K562 (cell line): ENCODE data around the gene GNB2. TPM values are rescaled to one million over a fixed set of nuclear protein-coding genes. Genes with fewer than 3 reads are reported as not detected.

ENCODE experiments used
- C11orf30 ChIP-seq: fragments of 450-650 bp; IDR thresholded peaks from 2 replicates; pipeline ENCODE4 v1.6.1; 2016; ENCODE audit warnings: low read depth, mild to moderate bottlenecking
- CBFB ChIP-seq: sonication (generic); formaldehyde crosslinking; IDR thresholded peaks from 2 replicates; pipeline ENCODE4 v1.4.0; 2020; ENCODE audit warnings: mild to moderate bottlenecking, missing genetic modification reagents
- CXXC5 ChIP-seq: fragments of 250-450 bp; sonication (Bioruptor Pico); IDR thresholded peaks from 2 replicates; pipeline ENCODE4 v1.8.0; 2022; ENCODE audit warnings: inconsistent platforms, mild to moderate bottlenecking, moderate library complexity
- ELF4 ChIP-seq: fragments of 450-650 bp; formaldehyde crosslinking; IDR thresholded peaks from 2 replicates; pipeline ENCODE4 v1.4.0; 2022; ENCODE audit warnings: missing genetic modification characterization
- FOS ChIP-seq: IDR thresholded peaks from 3 replicates; pipeline ENCODE4 v1.6.1; 2011; ENCODE audit not compliant: insufficient read length; ENCODE audit errors: extremely low read depth
- FOXJ3 ChIP-seq: sonication (generic); formaldehyde crosslinking; IDR thresholded peaks from 2 replicates; pipeline ENCODE4 v1.4.0; 2020; ENCODE audit warnings: mild to moderate bottlenecking, missing genetic modification reagents
- HMG20A ChIP-seq: fragments of 450-650 bp; formaldehyde crosslinking; conservative IDR thresholded peaks from 2 replicates; pipeline ENCODE4 v1.4.0; 2020; ENCODE audit warnings: mild to moderate bottlenecking, mixed read lengths
- ILK ChIP-seq: fragments of 450-650 bp; IDR thresholded peaks from 2 replicates; pipeline ENCODE4 v1.6.1; 2016; ENCODE audit warnings: missing genetic modification characterization, low read depth, mild to moderate bottlenecking, missing compliant biosample characterization, moderate library complexity, borderline replicate concordance
- KLF6 ChIP-seq: fragments of 250-450 bp; sonication (Bioruptor Pico); IDR thresholded peaks from 2 replicates; pipeline ENCODE4 v1.4.0; 2020; ENCODE audit warnings: mild to moderate bottlenecking, moderate library complexity, borderline replicate concordance
- NELFE ChIP-seq: IDR thresholded peaks from 2 replicates; pipeline ENCODE4 v1.6.1; 2011; ENCODE audit warnings: mild to moderate bottlenecking; ENCODE audit not compliant: insufficient read depth, insufficient read length
- NONO ChIP-seq, 2 experiments: fragments of 200-400 bp in 1 of 2; fragments of 450-650 bp in 1 of 2; formaldehyde crosslinking in 1 of 2; IDR thresholded peaks; 2 replicates each; pipeline ENCODE4 v1.6.1; 2017; ENCODE audit warnings: low read depth in 2 of 2, mild to moderate bottlenecking in 2 of 2, moderate library complexity in 2 of 2, low read length in 1 of 2
- RNF2 ChIP-seq: sonication (generic); IDR thresholded peaks from 2 replicates; pipeline ENCODE4 v1.6.1; 2016
- TCF7 ChIP-seq: sonication (generic); IDR thresholded peaks from 2 replicates; pipeline ENCODE4 v1.6.1; 2016; ENCODE audit warnings: antibody characterized with exemption, borderline replicate concordance
- YBX1 ChIP-seq: fragments of 450-650 bp; IDR thresholded peaks from 2 replicates; pipeline ENCODE4 v1.7.1; 2016; ENCODE audit warnings: mild to moderate bottlenecking
- ZC3H11A ChIP-seq: IDR thresholded peaks from 2 replicates; pipeline ENCODE4 v1.6.1; 2012; ENCODE audit warnings: low read depth, low read length, improper control_type of control experiment
- ZNF212 ChIP-seq: fragments of 450-650 bp; formaldehyde crosslinking; IDR thresholded peaks from 2 replicates; pipeline ENCODE4 v1.4.0; 2020; ENCODE audit warnings: mild to moderate bottlenecking
- polyA plus RNA-seq, 8 experiments: library from polyadenylated mRNA; depleted of rRNA in 4 of 8; stranded (reverse) in 5 of 8; unstranded in 3 of 8; fragments of >200 nt; fragmentation: Nextera tagmentation in 2 of 8; fragmentation: Illumina TruSeq in 1 of 8; extraction: Ambion mirVana in 2 of 8; extraction: Trizol in 1 of 8; gene quantifications; 2 replicates each; pipeline versions ENCODE4 v1.2.1 to v1.2.3, GENCODE V29; 2011 to 2014; ENCODE audit warnings: inconsistent platforms in 1 of 8, missing spikeins in 1 of 8
- total RNA-seq, 7 experiments: library from RNA; depleted of rRNA in 6 of 7; stranded (reverse); fragments of >200 nt in 6 of 7; fragmentation: Illumina TruSeq in 2 of 7; extraction: Trizol in 2 of 7; gene quantifications; 2 replicates each; pipeline versions ENCODE4 v1.2.1 to v1.2.3, GENCODE V29; 2011 to 2021; ENCODE audit warnings: low replicate concordance in 1 of 7
- TF ChIP-seq, protein P1 (sequence below): fragments of 450-650 bp; IDR thresholded peaks from 2 replicates; pipeline ENCODE4 v1.6.1; 2016; ENCODE audit warnings: borderline replicate concordance
- TF ChIP-seq, protein P2 (sequence below): fragments of 450-650 bp; formaldehyde crosslinking; conservative IDR thresholded peaks from 2 replicates; pipeline ENCODE4 v1.4.0; 2022; ENCODE audit warnings: mild to moderate bottlenecking, missing genetic modification characterization
- TF ChIP-seq, protein P3 (sequence below): fragments of 250-450 bp; sonication (Bioruptor Pico); IDR thresholded peaks from 2 replicates; pipeline ENCODE4 v1.8.0; 2022; ENCODE audit warnings: moderate library complexity, mild to moderate bottlenecking, inconsistent platforms
- TF ChIP-seq, protein P4 (sequence below): sonication (generic); formaldehyde crosslinking; IDR thresholded peaks from 2 replicates; pipeline ENCODE4 v1.5.0; 2020; ENCODE audit warnings: missing genetic modification reagents

The GNB2 gene
- total and polyA plus RNA-seq, 9 of the 15 experiments (the other 6 are each of a cell fraction or from before 2014, with no cell fraction given) = 0.65 to 320 (median 104) TPM

DNA sequence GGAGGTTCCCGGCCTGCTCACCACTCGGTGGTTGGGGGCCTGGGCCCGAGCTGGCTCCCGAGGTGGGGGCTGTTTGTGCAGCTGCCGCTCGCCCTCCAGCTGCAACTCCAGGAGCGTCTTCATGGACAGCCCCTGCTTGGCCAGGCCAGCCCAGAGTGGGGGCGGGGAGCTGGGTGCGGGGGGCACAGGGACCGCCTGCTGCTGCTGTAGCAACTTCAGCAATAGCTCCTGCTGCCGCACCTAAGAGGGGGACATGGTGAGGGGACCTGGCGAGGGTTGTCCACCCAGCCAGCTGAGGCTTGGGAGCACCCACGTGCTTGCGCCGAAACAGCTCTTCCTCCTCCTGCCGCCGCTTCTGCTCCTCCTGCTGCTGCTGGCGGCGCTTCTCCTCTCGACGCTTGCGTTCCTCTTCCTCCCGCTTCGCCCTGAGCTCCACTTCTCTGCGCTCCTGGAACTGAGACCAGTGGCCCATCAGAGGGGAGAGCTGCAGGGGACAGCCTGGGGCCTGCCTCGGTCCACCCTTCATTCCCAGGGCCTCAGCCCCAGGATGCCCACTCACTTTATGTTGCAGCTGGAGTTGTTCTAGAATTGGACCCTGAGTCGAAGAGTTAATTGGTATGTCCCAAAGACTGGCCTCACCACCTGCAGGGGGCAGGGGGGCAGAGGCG, 9.6 kb downstream of the GNB2 start (continued):
- TF ChIP-seq KLF6 (CRISPR knock-in tag) (no peak), C11orf30 (no peak), ZNF212 (CRISPR knock-in tag) (no peak), NELFE (no peak), FOS (no peak), ELF4 (no peak), CBFB (CRISPR knock-in tag) (no peak), FOXJ3 (CRISPR knock-in tag) (no peak), ILK (tag) (no peak), NONO (IDR thresholded peaks at IDR 0.05; ENCODE audit: low read depth in 2 of 2, low read length in 1 of 2) (no peak), TCF7 (no peak), CXXC5 (CRISPR knock-in tag) (no peak), HMG20A (CRISPR knock-in tag) (no peak), RNF2 (no peak), YBX1 (no peak), ZC3H11A (no peak)
- TF ChIP-seq, protein P1, sequence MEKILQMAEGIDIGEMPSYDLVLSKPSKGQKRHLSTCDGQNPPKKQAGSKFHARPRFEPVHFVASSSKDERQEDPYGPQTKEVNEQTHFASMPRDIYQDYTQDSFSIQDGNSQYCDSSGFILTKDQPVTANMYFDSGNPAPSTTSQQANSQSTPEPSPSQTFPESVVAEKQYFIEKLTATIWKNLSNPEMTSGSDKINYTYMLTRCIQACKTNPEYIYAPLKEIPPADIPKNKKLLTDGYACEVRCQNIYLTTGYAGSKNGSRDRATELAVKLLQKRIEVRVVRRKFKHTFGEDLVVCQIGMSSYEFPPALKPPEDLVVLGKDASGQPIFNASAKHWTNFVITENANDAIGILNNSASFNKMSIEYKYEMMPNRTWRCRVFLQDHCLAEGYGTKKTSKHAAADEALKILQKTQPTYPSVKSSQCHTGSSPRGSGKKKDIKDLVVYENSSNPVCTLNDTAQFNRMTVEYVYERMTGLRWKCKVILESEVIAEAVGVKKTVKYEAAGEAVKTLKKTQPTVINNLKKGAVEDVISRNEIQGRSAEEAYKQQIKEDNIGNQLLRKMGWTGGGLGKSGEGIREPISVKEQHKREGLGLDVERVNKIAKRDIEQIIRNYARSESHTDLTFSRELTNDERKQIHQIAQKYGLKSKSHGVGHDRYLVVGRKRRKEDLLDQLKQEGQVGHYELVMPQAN = no peak
- TF ChIP-seq, protein P2, sequence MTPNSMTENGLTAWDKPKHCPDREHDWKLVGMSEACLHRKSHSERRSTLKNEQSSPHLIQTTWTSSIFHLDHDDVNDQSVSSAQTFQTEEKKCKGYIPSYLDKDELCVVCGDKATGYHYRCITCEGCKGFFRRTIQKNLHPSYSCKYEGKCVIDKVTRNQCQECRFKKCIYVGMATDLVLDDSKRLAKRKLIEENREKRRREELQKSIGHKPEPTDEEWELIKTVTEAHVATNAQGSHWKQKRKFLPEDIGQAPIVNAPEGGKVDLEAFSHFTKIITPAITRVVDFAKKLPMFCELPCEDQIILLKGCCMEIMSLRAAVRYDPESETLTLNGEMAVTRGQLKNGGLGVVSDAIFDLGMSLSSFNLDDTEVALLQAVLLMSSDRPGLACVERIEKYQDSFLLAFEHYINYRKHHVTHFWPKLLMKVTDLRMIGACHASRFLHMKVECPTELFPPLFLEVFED (CRISPR knock-in tag) = no peak
- TF ChIP-seq, protein P3, sequence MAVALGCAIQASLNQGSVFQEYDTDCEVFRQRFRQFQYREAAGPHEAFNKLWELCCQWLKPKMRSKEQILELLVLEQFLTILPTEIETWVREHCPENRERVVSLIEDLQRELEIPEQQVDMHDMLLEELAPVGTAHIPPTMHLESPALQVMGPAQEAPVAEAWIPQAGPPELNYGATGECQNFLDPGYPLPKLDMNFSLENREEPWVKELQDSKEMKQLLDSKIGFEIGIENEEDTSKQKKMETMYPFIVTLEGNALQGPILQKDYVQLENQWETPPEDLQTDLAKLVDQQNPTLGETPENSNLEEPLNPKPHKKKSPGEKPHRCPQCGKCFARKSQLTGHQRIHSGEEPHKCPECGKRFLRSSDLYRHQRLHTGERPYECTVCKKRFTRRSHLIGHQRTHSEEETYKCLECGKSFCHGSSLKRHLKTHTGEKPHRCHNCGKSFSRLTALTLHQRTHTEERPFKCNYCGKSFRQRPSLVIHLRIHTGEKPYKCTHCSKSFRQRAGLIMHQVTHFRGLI (CRISPR knock-in tag) = no peak
- TF ChIP-seq, protein P4, sequence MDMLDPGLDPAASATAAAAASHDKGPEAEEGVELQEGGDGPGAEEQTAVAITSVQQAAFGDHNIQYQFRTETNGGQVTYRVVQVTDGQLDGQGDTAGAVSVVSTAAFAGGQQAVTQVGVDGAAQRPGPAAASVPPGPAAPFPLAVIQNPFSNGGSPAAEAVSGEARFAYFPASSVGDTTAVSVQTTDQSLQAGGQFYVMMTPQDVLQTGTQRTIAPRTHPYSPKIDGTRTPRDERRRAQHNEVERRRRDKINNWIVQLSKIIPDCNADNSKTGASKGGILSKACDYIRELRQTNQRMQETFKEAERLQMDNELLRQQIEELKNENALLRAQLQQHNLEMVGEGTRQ = no peak
- TF ChIP-seq, all 486 proteins: peak for 7
